SKM-1 treated with dmso at 0.1 percent for 144 hours (cell line): Measurements from ENCODE around the gene XAGE2.
A peak's percentile ranks its signal among the peaks of the same experiment; 100 is the strongest.
"Not testable (repeated sequence)": the region's sequence is repeated elsewhere in the genome, so short reads cannot be mapped to it uniquely, and the experiment has no call there.

ENCODE experiments used
- DNase-seq: peaks from one replicate; lab custom pipeline; 2025; ENCODE audit not compliant: unreplicated experiment; lab: John Stamatoyannopoulos, UW

The XAGE2 gene

GRCh38 chrX:52368368-52369055, at the start of gene XAGE2:
Gene XAGE2, plus strand, starts transcription at chrX:52369021. Its CDS starts 994 bp downstream, at chrX:52370015.
- no peak for DNase-seq

GRCh38 chrX:52337410-52337809, 31.4 kb upstream of the XAGE2 start:
- DNase-seq = no peak

DNA sequence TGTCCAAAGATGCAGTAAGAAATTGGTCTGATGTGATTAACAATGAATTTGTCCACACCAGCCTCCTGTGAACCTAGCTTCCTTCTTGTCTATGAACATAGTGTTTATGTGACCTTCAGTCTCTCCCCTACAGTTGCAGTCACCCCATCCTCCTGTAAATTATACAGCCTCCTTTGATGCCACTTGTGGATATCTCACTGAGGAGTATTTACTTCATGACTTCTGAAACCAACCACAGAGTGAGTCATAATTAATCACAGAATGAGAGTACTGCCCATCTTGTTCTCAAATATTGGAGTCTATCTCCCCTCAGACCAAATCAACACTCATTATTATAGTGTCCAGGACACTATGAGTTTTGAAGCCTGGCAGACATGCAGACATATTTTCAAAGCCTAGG, 27.3 kb upstream of the XAGE2 start:
- no peak for DNase-seq

GRCh38 chrX:52343131-52343530, 25.7 kb upstream of the XAGE2 start:
- DNase-seq = not testable (repeated sequence)

DNA sequence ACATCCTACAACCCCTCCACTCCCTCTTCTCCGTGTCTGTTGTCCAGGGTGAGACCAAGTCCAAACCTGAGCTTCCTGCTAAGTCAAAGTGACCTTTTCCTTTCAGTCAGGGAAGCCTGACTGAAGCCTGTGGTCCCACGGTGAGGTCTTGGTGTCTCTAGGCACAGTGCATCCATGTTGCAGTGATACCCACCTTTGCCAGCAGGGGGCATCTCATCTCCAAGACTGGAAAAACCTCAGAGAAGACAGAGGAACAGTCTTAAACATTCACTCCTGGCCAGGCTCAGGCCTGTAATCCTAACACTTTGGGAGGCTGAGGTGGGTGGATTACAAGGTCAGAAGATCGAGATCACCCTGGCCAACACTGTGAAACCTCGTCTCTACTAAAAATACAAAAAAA, 23.4 kb upstream of the XAGE2 start:
- DNase-seq = not testable (repeated sequence)

DNA sequence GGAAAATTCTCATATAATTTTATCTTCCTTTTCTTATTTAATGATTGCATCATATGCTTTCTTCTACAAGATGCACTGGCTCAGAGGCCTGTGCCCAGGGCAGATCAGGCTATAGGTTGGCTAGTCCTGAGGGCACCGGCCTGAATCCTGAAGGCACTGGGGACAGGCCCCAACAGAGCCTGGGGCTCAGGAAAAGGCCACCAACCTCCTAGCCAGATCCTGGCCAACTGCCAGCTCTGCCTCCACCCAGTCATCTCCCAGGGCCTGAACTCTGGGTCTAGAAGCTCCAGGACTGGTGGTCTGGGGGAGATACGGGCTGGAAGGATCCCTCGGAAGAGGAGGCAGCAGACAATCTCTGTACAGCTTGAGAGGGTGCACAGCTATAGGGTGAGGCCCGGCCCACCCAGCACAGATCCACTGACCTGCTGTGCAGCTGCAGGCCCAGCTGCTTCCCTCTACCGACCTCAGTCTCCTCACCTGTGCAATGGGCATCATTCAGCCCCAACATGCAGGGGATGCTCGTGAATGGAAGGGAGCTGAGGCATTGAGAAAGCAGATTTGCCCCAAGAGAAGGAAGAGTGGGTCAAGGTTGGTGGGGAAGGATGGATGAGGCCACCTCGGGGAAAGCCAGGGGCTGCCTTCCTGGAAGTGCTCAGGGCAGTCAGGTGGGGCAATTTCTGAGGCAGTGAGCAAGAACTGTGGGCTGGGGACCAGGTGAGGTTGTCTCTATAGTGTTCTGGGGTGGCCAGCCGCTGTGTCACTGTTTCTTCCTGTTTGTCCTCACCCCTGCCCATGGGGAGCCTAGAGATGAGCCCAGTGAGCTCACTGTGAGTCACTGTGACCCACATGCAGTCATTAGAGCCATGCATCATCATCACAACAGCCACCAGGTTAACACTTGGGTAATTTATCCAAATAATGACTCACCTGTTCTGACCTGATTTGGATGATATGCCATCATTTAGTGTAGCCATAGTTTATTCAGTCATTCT, 22.4 kb upstream of the XAGE2 start:
- DNase-seq = no peak

GRCh38 chrX:52349681-52350080, 19.1 kb upstream of the XAGE2 start:
- DNase-seq = no peak

DNA sequence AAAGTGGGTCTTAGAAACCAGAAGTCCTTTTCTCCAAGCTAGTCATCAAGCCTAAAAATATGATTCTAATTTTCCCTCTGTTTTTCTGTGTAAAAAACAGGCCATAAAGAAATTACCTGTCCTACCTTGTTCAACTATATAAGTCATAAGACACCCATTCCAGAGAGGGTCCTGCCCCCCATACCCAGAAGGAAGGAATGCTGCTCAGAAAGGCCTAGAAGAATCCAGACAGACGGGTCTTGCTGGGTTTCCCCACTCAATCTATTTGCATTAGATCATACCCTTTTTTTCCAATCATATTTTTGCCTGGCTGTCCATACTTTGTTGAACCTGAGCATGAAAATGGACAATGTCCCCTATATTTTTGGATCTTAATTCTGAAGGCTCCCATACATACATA, 16.3 kb upstream of the XAGE2 start:
- DNase-seq = no peak

GRCh38 chrX:52353838-52354237, 15.0 kb upstream of the XAGE2 start:
- DNase-seq = no peak

- no peak for DNase-seq
Measured at GRCh38 chrX:52355108-52355507, 13.7 kb upstream of the XAGE2 start.

DNA sequence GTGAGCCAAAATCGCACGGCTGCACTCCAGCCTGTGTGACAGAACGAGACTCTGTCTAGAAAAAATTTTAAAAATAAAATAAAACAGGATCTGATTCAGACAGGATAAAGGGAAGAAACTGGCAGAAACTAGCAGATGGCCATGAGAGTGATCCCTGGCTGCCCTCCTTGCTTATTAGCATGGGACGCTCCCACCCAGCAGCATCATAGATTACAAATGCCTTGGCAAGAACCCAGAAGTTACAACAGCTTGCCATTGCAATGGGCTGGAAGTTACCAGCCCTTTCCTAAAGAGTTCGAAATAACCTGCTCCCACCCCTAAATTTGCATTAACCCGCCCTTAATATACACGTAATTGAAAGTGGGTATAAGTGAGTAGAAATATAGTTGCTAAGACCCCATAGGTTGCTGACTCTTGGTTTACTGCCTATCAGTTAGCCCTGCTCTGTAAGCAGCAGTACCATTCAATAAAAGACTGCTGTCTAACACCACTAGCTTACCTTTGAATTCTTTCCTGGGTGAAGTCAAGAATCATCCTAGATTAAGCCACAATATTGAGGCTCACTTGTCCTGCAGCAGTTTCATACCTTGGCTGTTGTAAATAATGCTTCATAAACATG, 9.1 kb upstream of the XAGE2 start:
- no peak for DNase-seq

- DNase-seq = no peak
Measured at GRCh38 chrX:52361941-52362340, 6.9 kb upstream of the XAGE2 start.

GRCh38 chrX:52363247-52363883, 5.5 kb upstream of the XAGE2 start:
- DNase-seq = no peak

DNA sequence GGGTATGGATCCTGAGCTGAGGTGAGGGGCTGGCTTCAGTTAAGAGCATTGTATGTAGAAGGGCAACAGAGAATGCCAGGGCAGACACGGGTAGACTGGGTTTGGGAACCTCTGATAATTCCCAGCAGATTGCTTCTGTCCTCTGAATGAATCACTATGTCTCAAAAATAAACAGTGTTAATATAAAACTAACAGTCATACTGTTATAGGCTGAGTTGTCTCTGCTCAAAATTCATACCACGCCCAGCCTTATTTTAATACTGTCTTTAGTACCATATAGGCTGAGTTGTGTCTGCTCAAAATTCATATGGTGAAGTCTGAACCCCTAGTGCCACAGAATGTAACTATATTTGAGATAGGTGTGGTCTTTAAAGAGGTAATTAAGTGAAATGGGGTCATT, 10.0 kb downstream of the XAGE2 start:
- no peak for DNase-seq

- no peak for DNase-seq
Measured at GRCh38 chrX:52380993-52381392, 12.2 kb downstream of the XAGE2 start.

- no peak for DNase-seq
Measured at GRCh38 chrX:52410439-52411394, 41.9 kb downstream of the XAGE2 start.

DNA sequence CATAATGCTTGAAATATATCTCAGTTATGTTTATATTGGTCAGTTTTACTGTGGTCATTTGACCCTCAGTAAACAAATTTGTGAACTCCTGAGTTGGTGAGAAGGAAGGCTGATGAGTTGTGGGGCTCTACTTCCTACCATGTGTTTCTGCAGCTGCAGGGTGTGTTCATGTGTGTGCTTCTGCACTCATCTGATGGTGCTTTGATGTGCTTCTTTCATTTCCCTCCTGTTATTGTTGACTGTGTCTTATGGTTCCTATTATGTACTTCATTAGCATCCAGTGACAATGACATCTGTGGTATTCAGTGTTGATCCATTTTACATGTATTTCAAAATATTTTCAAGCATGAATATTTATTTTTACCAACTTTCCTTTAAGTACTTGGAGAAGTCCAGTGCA, 46.5 kb downstream of the XAGE2 start:
- no peak for DNase-seq

GRCh38 chrX:52416816-52417215, 48.0 kb downstream of the XAGE2 start:
- no peak for DNase-seq

- DNase-seq = peak; percentile 2
Measured at GRCh38 chrX:52420824-52421443, 52.1 kb downstream of the XAGE2 start.

GRCh38 chrX:52422884-52423283, 54.1 kb downstream of the XAGE2 start:
- no peak for DNase-seq
